NCI-H524 (cell line): Measurements from ENCODE around the gene ATP8A2.
A peak's percentile ranks its signal among the peaks of the same experiment; 100 is the strongest.

Source experiments
- DNase-seq, 2 experiments: peaks; one replicate each; lab custom pipeline; 2025; lab: John Stamatoyannopoulos, UW

ATP8A2 gene

DNA sequence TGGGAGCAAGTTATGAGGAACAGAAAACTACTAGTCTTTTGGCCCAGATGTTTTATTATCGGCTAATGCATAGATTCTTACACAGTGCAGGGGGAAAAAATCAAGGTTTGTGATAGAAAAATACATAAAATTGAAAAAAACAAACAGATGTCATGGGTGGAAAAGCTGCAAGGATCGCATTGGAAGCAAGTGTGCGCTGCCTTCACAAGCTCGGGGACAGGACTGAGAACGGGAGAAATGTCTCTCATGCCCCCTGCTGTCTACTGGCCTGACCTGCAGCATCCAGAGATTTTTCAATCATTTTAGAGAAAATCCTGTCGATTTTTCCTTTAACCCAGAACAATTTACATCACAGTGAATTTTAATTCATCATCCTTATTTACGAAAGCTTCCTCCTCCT, 700.6 kb downstream of the ATP8A2 start:
- DNase-seq, result peak in 1 of 2 experiments; percentile 16

DNA sequence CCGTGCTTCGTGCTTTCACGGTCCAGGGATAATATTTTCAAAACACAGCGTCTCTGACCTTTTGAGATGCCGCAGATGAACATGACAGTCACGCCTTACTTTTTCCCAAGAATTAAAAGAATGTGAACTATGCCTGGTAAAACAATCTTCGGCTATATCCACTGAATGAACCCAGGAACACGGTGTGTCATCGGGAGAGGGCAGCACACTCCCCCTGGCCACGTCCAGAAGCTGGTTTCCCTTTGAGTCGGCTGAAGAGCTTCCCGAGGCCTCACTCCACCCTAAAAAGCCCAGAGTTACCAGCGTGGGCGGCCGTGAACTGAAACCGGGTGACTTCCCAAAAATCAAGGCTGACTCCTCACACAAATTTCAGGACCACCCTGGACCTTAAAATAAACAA, 702.9 kb downstream of the ATP8A2 start:
- DNase-seq, result no peak
